COLO829 (cell line): Measurements from ENCODE around the gene IFI30.

Experiments
- DNase-seq: peaks from one replicate; pipeline ENCODE4 v3.0.0; 2012; ENCODE audit warnings: low spot score

Gene IFI30

DNA sequence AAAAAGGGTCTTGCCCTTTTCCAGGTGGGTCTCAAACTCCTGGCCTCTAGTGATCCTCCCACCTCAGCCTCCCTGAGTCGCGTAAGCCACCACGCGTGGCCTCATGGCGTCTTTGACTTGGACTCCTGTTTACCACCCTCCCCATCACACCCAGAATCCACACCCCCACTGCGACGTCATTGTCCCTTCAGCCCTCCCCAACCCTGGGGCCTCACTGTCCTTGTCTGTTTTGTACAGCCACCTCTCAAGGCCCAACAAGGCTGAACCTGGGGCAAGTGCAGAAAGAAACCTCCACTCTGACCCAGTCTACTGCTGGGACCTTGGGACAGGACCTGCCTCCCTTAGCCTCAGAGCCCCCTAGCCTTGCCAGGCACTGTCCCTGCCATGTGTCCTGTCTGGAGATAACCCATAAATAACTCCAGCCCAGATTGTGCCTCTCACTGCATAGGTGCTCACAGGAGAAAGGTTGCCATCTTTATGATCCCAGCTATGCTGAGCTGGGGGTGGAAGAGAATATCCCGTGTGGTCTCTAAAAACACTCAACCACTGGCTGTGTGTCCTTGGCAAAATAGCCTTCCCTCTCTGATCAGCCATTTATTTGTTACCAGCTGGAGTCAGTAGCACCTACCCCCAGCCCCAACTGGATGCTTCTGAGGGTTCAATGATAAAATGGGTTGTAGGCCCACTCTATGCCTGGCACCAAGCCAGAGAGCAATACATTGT lies 1.8 kb upstream of the IFI30 start:
- DNase-seq = no peak

GRCh38 chr19:18172331-18173053 lies 1.1 kb upstream of the IFI30 start:
- no peak for DNase-seq

- no peak for DNase-seq
These were observed 500 bp upstream of the IFI30 start for GRCh38 chr19:18173054-18173571.

- DNase-seq = no peak
These were observed 1.4 kb downstream of the IFI30 start for GRCh38 chr19:18174983-18175382.

GRCh38 chr19:18176367-18177310 lies 3.0 kb downstream of the IFI30 start:
- DNase-seq = no peak

GRCh38 chr19:18179957-18180356 lies 6.3 kb downstream of the IFI30 start:
- DNase-seq = no peak

DNA sequence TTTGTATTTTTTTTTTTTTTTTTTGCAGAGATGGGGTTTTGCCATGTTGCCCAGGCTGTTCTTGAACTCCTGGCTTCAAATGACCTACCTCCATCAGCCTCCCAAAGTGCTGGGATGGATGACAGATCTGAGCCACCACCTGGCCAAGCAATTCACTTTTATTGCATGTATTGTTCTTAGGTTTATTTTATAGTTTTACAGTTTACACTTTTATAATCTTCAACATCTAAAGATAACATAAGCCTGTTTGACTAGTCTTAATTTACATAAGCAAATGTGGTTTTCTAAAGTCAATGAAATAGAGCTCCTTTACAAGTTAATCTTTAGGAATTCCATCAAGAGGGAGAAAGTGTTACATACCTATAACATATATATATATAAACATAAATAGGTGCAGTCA lies 9.9 kb downstream of the IFI30 start:
- DNase-seq = no peak

- no peak for DNase-seq
These were observed 11.9 kb downstream of the IFI30 start for GRCh38 chr19:18185538-18185937.

GRCh38 chr19:18190278-18190677 lies 16.7 kb downstream of the IFI30 start:
- DNase-seq = no peak

GRCh38 chr19:18191640-18192062 lies 18.0 kb downstream of the IFI30 start:
- DNase-seq = no peak

GRCh38 chr19:18192673-18193387 lies 19.2 kb downstream of the IFI30 start, which contains the start of gene MPV17L2:
Gene MPV17L2, plus strand, starts transcription at chr19:18193218. Its CDS starts 64 bp downstream, at chr19:18193282.
- peak; percentile 88 for DNase-seq

- no peak for DNase-seq
These were observed 20.0 kb downstream of the IFI30 start for GRCh38 chr19:18193388-18194180.

DNA sequence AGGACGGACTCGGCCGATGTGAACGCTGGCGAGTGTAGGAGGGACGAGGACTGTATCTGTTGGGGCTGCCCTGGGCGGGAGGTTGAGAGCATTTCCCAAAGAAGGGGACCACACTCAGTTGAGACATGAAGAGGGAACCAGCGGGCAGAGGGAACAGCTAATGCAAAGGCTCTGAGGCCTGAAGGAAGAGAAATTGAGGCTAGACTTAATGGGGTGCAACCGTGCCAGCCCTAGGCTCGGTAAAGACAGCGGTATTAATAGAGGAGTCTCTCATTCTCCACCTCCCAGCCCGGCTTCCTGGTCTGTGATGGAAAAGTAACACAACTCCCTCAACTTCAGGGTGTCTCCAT lies 20.5 kb downstream of the IFI30 start:
- no peak for DNase-seq

- no peak for DNase-seq
These were observed 21.1 kb downstream of the IFI30 start for GRCh38 chr19:18194554-18195238.

- DNase-seq = no peak
These were observed 22.9 kb downstream of the IFI30 start for GRCh38 chr19:18196511-18196845.

- DNase-seq = no peak
These were observed 23.7 kb downstream of the IFI30 start for GRCh38 chr19:18197306-18197705.

GRCh38 chr19:18197941-18198340 lies 24.3 kb downstream of the IFI30 start:
- DNase-seq = no peak

GRCh38 chr19:18198374-18198773 lies 24.8 kb downstream of the IFI30 start:
- no peak for DNase-seq

DNA sequence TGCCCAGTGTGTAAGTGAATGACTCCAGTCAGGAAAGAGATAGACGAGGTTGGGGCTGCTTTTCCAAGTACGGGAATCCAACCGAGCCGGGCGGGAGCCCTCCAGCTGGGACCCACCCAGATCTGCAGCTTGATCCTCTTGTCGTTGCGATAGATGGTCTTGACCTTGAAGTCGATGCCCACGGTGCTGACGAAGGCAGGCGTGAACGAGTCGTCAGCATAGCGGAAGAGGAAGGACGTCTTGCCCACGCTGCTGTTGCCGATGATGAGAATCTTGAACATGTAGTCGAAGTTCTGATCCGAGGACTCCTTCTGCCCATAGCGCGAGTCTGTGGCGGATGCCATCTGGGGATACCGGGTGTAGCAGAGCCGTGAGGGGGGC lies 28.8 kb downstream of the IFI30 start:
- DNase-seq = no peak

DNA sequence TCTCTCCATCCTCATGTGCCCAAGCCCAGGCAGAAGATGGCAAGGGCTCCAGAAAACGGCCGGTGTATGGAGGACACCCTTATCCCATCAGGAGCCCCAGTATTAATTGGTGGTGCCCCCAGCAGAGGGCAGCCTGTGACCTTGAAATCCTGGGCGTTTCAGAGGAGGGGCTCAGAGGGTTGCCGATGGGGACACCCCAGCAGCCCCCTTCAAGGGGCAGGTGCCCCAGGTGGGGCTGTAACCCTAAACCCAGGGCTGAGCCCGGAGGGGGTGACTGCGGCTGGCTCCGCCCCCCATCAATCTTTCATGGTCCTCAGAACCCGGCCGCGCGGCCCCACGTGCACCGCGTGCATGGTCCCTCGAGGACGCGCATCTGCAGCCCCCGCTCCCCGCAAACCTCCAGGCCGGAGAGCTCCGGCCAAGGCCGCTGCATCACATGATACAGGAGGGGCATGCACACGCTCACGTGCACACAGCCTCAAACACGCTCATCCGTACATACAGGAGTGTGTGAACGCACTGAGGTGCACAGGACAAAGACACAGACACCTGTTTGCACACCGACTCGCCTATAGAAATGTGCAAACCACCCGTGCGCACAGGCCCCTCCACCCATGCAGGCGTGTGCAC lies 29.3 kb downstream of the IFI30 start:
- no peak for DNase-seq
